Measurements from ENCODE around the gene GPR33.

The GPR33 gene

DNA sequence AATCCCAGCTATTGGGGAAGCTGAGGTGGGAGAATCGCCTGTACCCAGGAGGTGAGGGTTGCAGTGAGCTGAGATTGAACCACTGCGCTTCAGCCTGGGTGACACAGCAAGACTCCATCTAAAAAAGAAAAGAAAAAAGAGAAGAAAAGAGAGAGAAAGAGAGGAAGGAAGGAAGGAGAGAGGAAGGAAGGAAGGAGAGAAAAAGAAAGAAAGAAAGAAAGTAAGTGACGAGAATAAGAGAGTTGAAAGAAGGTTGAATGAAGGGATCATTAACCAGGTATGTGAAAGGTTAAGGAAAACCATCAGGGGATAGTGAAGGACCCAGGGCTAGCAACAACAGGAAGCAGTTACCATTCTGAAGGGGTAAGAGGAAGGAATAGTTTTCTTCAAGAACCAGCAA is 26.3 kb downstream of the GPR33 start:
- Histone ChIP-seq H3K9me3 (ENCODE audit: control insufficient read depth, insufficient read depth, low read length) (no peaks in the 10 kb centered on the region), H3K9ac (ENCODE audit: low read depth, low read length) (no peak overlapping the region), H3K27me3 (ENCODE audit: control insufficient read depth, insufficient read depth, low read length) (no peaks in the 10 kb centered on the region), H3K36me3 (ENCODE audit: control insufficient read depth, insufficient read depth, low read length) (no peaks in the 10 kb centered on the region), H3K4me3 (ENCODE audit: low read depth, low read length) (no peak overlapping the region), H3K27ac (ENCODE audit: low read depth, low read length) (no peak overlapping the region), H3K4me1 (ENCODE audit: control insufficient read depth, insufficient read depth, low read length) (peaks cover 9% of the 10 kb centered on the region)

- H3K4me3 ChIP-seq (ENCODE audit: low read depth, low read length) = peak overlapping the region; percentile 75
- peaks cover 4% of the 10 kb centered on the region; the same call in 1 of the 2 replicates for H3K36me3 ChIP-seq (ENCODE audit: control insufficient read depth, insufficient read depth, low read length)
- no peak overlapping the region for H3K9ac ChIP-seq (ENCODE audit: low read depth, low read length)
- peaks cover 9% of the 10 kb centered on the region for H3K4me1 ChIP-seq (ENCODE audit: control insufficient read depth, insufficient read depth, low read length)
- no peaks in the 10 kb centered on the region for H3K27me3 ChIP-seq (ENCODE audit: control insufficient read depth, insufficient read depth, low read length)
- no peak overlapping the region for H3K27ac ChIP-seq (ENCODE audit: low read depth, low read length)
- no peaks in the 10 kb centered on the region for H3K9me3 ChIP-seq (ENCODE audit: control insufficient read depth, insufficient read depth, low read length)
Observed at GRCh38 chr14:31457665-31458659, 29.9 kb downstream of the GPR33 start.

GRCh38 chr14:31456841-31457664 is 30.8 kb downstream of the GPR33 start, which contains the start of gene DTD2:
DTD2 (minus strand) TSS chr14:31457506; CDS start chr14:31457393, 113 bp downstream.
- Histone ChIP-seq H3K27ac (ENCODE audit: low read depth, low read length) (peak within 1 kb of the TSS; percentile 88), H3K4me3 (ENCODE audit: low read depth, low read length) (peak within 1 kb of the TSS; percentile 75)

GRCh38 chr14:31449971-31450610 is 37.7 kb downstream of the GPR33 start:
- Histone ChIP-seq H3K36me3 (ENCODE audit: control insufficient read depth, insufficient read depth, low read length) (peaks cover 58% of the 10 kb centered on the region), H3K27ac (ENCODE audit: low read depth, low read length) (no peak overlapping the region)

More at GRCh38 chr14:31456841-31457664, 30.8 kb downstream of the GPR33 start, which contains the start of gene DTD2:
- H3K9ac ChIP-seq (ENCODE audit: low read depth, low read length) = peak within 1 kb of the TSS; percentile 83
- H3K4me1 ChIP-seq (ENCODE audit: control insufficient read depth, insufficient read depth, low read length) = peaks cover 9% of the 10 kb centered on the region
- H3K36me3 ChIP-seq (ENCODE audit: control insufficient read depth, insufficient read depth, low read length) = peaks cover 13% of the 10 kb centered on the region
- H3K9me3 ChIP-seq (ENCODE audit: control insufficient read depth, insufficient read depth, low read length) = no peaks in the 10 kb centered on the region
- H3K27me3 ChIP-seq (ENCODE audit: control insufficient read depth, insufficient read depth, low read length) = no peaks in the 10 kb centered on the region

DNA sequence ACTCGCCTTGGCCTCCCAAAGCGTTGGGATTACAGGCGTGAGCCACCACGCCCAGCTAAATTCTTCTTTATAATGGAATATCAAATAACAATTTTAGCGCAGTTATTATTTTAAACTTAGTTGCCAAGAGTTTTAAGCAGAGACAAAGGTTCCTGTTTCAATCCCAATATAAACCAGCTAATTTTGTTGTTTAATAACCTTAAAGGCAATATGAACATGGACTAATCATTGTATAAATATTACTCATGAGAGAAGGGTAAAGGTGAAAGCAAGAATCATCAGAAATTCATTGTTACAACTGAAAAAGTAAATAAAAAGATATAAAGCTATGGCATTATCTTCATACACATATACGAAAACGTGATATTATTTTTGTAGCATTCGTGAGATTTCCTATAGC is 38.7 kb downstream of the GPR33 start:
- no peaks in the 10 kb centered on the region for H3K9me3 ChIP-seq (ENCODE audit: control insufficient read depth, insufficient read depth, low read length)
- H3K4me1 ChIP-seq (ENCODE audit: control insufficient read depth, insufficient read depth, low read length) = no peaks in the 10 kb centered on the region
- H3K27me3 ChIP-seq (ENCODE audit: control insufficient read depth, insufficient read depth, low read length) = no peaks in the 10 kb centered on the region
- no peak overlapping the region for H3K27ac ChIP-seq (ENCODE audit: low read depth, low read length)
- peaks cover 58% of the 10 kb centered on the region for H3K36me3 ChIP-seq (ENCODE audit: control insufficient read depth, insufficient read depth, low read length)
- H3K4me3 ChIP-seq (ENCODE audit: low read depth, low read length) = no peak overlapping the region
- no peak overlapping the region for H3K9ac ChIP-seq (ENCODE audit: low read depth, low read length)

More at GRCh38 chr14:31449971-31450610, 37.7 kb downstream of the GPR33 start:
- no peaks in the 10 kb centered on the region for H3K4me1 ChIP-seq (ENCODE audit: control insufficient read depth, insufficient read depth, low read length)
- no peaks in the 10 kb centered on the region for H3K27me3 ChIP-seq (ENCODE audit: control insufficient read depth, insufficient read depth, low read length)
- H3K9ac ChIP-seq (ENCODE audit: low read depth, low read length) = no peak overlapping the region
- H3K9me3 ChIP-seq (ENCODE audit: control insufficient read depth, insufficient read depth, low read length) = no peaks in the 10 kb centered on the region
- no peak overlapping the region for H3K4me3 ChIP-seq (ENCODE audit: low read depth, low read length)

- Histone ChIP-seq H3K27ac (ENCODE audit: low read depth, low read length) (no peak overlapping the region), H3K36me3 (ENCODE audit: control insufficient read depth, insufficient read depth, low read length) (peaks cover 35% of the 10 kb centered on the region)
Observed at GRCh38 chr14:31445703-31446102, 42.1 kb downstream of the GPR33 start.

DNA sequence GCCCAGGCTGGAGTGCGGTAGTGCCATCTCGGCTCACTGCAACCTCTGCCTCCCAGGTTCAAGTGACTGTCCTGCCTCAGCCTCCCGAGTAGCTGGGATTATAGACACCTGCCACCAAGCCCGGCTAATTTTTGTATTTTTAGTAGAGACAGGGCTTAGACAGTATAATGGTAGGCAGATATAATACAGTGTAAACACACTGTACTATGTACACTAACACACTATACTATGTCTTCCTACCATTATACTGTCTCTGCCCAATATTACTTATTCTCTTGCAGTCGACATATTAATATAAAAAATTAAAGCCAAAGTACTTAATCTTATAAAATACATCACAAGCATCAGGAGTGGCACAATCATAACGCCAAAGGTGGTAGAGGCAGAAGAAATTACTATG is 45.6 kb downstream of the GPR33 start:
- Histone ChIP-seq H3K4me3 (ENCODE audit: low read depth, low read length) (no peak overlapping the region), H3K27me3 (ENCODE audit: control insufficient read depth, insufficient read depth, low read length) (no peaks in the 10 kb centered on the region), H3K9ac (ENCODE audit: low read depth, low read length) (no peak overlapping the region), H3K27ac (ENCODE audit: low read depth, low read length) (no peak overlapping the region), H3K36me3 (ENCODE audit: control insufficient read depth, insufficient read depth, low read length) (0 out of 2 replicates have a peak, but pooled peaks cover 11% of the 10 kb centered on the region), H3K4me1 (ENCODE audit: control insufficient read depth, insufficient read depth, low read length) (no peaks in the 10 kb centered on the region), H3K9me3 (ENCODE audit: control insufficient read depth, insufficient read depth, low read length) (peaks cover 11% of the 10 kb centered on the region)

More at GRCh38 chr14:31445703-31446102, 42.1 kb downstream of the GPR33 start:
- no peak overlapping the region for H3K4me3 ChIP-seq (ENCODE audit: low read depth, low read length)
- no peak overlapping the region for H3K9ac ChIP-seq (ENCODE audit: low read depth, low read length)
- H3K9me3 ChIP-seq (ENCODE audit: control insufficient read depth, insufficient read depth, low read length) = no peaks in the 10 kb centered on the region
- no peaks in the 10 kb centered on the region for H3K27me3 ChIP-seq (ENCODE audit: control insufficient read depth, insufficient read depth, low read length)
- H3K4me1 ChIP-seq (ENCODE audit: control insufficient read depth, insufficient read depth, low read length) = no peaks in the 10 kb centered on the region

DNA sequence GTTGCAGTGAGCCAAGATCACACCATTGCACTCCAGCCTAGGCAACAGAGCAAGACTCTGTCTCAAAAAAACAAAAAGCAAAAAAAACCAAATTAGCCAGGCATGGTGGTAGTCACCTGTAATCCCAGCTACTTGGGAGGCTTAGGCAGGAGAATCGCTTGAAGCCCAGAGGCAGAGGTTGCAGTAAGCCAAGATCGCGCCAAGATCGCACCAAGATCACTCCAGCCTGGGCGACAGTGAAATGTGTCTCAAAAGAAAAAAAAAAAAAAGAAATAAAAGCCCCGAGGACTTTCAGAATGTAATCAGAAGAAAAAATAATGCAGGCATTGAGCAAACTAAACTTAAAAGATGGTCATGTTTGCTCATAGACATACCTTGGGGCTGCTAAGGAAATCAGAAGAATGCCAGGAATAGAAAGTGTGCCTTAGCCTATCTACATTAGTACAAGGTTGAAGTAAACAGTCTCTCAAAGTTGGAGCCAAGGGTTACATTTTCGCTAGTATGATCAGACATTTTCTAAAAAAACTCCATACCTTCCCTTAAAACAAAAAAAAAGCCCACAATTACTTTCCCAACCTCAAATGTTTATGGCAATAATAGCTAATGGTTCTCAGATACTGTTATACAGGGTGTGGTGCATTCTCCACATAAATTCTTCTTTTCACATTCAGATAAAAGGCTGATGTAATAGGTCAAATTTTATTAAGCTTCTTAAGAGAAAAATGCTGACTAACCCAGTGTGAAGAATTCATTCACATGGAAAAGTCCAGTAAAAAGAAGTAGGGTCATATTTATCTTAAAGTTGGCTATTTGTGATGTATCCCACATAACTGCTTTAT is 46.3 kb downstream of the GPR33 start:
- H3K27ac ChIP-seq (ENCODE audit: low read depth, low read length) = no peak overlapping the region
- no peaks in the 10 kb centered on the region for H3K4me1 ChIP-seq (ENCODE audit: control insufficient read depth, insufficient read depth, low read length)
- no peaks in the 10 kb centered on the region for H3K27me3 ChIP-seq (ENCODE audit: control insufficient read depth, insufficient read depth, low read length)
- H3K9ac ChIP-seq (ENCODE audit: low read depth, low read length) = no peak overlapping the region
- H3K36me3 ChIP-seq (ENCODE audit: control insufficient read depth, insufficient read depth, low read length) = 0 out of 2 replicates have a peak, but pooled peaks cover 10% of the 10 kb centered on the region
- no peak overlapping the region for H3K4me3 ChIP-seq (ENCODE audit: low read depth, low read length)
- peaks cover 11% of the 10 kb centered on the region for H3K9me3 ChIP-seq (ENCODE audit: control insufficient read depth, insufficient read depth, low read length)

GRCh38 chr14:31440280-31440679 is 47.6 kb downstream of the GPR33 start:
- H3K36me3 ChIP-seq (ENCODE audit: control insufficient read depth, insufficient read depth, low read length) = no peaks in the 10 kb centered on the region
- H3K4me1 ChIP-seq (ENCODE audit: control insufficient read depth, insufficient read depth, low read length) = no peaks in the 10 kb centered on the region
- H3K9ac ChIP-seq (ENCODE audit: low read depth, low read length) = no peak overlapping the region
- H3K4me3 ChIP-seq (ENCODE audit: low read depth, low read length) = no peak overlapping the region
- peaks cover 11% of the 10 kb centered on the region for H3K9me3 ChIP-seq (ENCODE audit: control insufficient read depth, insufficient read depth, low read length)
- H3K27me3 ChIP-seq (ENCODE audit: control insufficient read depth, insufficient read depth, low read length) = no peaks in the 10 kb centered on the region
- no peak overlapping the region for H3K27ac ChIP-seq (ENCODE audit: low read depth, low read length)

DNA sequence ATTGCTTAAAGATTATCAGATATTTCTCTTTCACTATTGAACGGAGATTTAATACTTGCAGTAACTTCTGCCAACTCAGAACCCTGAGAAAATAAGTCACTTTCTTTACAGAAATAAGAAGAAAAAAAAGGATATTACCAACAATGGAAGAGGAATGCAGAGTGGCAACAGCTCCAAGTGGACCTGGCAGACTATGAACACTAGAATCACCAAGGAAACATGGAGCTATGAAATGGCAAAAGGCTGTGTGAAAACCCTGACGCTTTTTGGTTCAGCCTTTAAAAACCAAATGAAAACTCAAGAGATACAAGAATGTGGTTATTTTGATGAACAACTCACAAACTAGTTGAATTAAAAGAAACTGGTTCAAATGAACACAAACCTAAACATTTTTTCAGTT is 48.3 kb downstream of the GPR33 start:
- H3K27me3 ChIP-seq (ENCODE audit: control insufficient read depth, insufficient read depth, low read length) = no peaks in the 10 kb centered on the region
- H3K9ac ChIP-seq (ENCODE audit: low read depth, low read length) = no peak overlapping the region
- peaks cover 11% of the 10 kb centered on the region for H3K9me3 ChIP-seq (ENCODE audit: control insufficient read depth, insufficient read depth, low read length)
- no peak overlapping the region for H3K27ac ChIP-seq (ENCODE audit: low read depth, low read length)
- H3K4me3 ChIP-seq (ENCODE audit: low read depth, low read length) = no peak overlapping the region
- no peaks in the 10 kb centered on the region for H3K4me1 ChIP-seq (ENCODE audit: control insufficient read depth, insufficient read depth, low read length)
- no peaks in the 10 kb centered on the region for H3K36me3 ChIP-seq (ENCODE audit: control insufficient read depth, insufficient read depth, low read length)
